Astrocyte (in vitro differentiated cells and primary cell): ENCODE data around the gene ATN1. TPM values are rescaled to one million over a fixed set of nuclear protein-coding genes. Genes with fewer than 3 reads are reported as not detected.

Experiments used
- DNase-seq: peaks from one replicate; pipeline ENCODE4 v3.0.0-alpha.2; 2010; ENCODE audit warnings: low read depth
- FAIRE-seq: peaks from 2 replicates; lab custom pipeline; 2011; peaks lifted over from hg19 to GRCh38; lab: Jason Lieb, UNC
- H2AFZ ChIP-seq: 2 replicates; pipeline ENCODE4 v1.6.0; 2012; ENCODE audit warnings: low read depth, low read length, inconsistent platforms
- H3K27ac ChIP-seq: 2 replicates; pipeline ENCODE4 v1.5.1; 2011; ENCODE audit warnings: low read depth, low read length, inconsistent platforms
- H3K27me3 ChIP-seq: 2 replicates; pipeline ENCODE4 v1.6.0; 2011; ENCODE audit warnings: low read length, inconsistent platforms; ENCODE audit not compliant: insufficient read depth
- H3K36me3 ChIP-seq: 2 replicates; pipeline ENCODE4 v1.5.1; 2011; ENCODE audit warnings: low read length, inconsistent platforms; ENCODE audit not compliant: insufficient read depth
- H3K4me1 ChIP-seq: 2 replicates; pipeline ENCODE4 v1.5.1; 2011; ENCODE audit warnings: low read length, inconsistent platforms; ENCODE audit not compliant: insufficient read depth
- H3K4me2 ChIP-seq: 2 replicates; pipeline ENCODE4 v1.6.0; 2012; ENCODE audit warnings: low read length, inconsistent platforms
- H3K4me3 ChIP-seq: 2 replicates; pipeline ENCODE4 v1.5.1; 2011; ENCODE audit warnings: low read depth, mild to moderate bottlenecking, low read length, inconsistent platforms; ENCODE audit not compliant: insufficient read depth
- H3K79me2 ChIP-seq: 2 replicates; pipeline ENCODE4 v1.6.0; 2012; ENCODE audit warnings: mild to moderate bottlenecking, low read length, inconsistent platforms; ENCODE audit not compliant: insufficient read depth
- H3K9ac ChIP-seq: 2 replicates; pipeline ENCODE4 v1.6.0; 2012; ENCODE audit warnings: mild to moderate bottlenecking, low read length, inconsistent platforms
- H3K9me3 ChIP-seq: 2 replicates; pipeline ENCODE4 v1.5.1; 2012; ENCODE audit warnings: low read depth, mild to moderate bottlenecking, low read length, inconsistent platforms; ENCODE audit not compliant: insufficient read depth
- H4K20me1 ChIP-seq: 2 replicates; pipeline ENCODE4 v1.6.0; 2012; ENCODE audit warnings: low read length, inconsistent platforms; ENCODE audit not compliant: insufficient read depth
- H3K27ac Mint-ChIP-seq: one replicate; pipeline ENCODE4 v1.8.0; 2021; ENCODE audit warnings: mild to moderate bottlenecking, mixed read lengths; ENCODE audit not compliant: unreplicated experiment
- H3K27me3 Mint-ChIP-seq: one replicate; pipeline ENCODE4 v1.8.0; 2021; ENCODE audit warnings: low read depth, mixed read lengths; ENCODE audit not compliant: unreplicated experiment
- H3K36me3 Mint-ChIP-seq: one replicate; pipeline ENCODE4 v1.8.0; 2021; ENCODE audit warnings: low read depth, mixed read lengths; ENCODE audit not compliant: unreplicated experiment
- H3K4me1 Mint-ChIP-seq: one replicate; pipeline ENCODE4 v1.8.0; 2021; ENCODE audit warnings: low read depth, mixed read lengths; ENCODE audit not compliant: unreplicated experiment
- H3K4me3 Mint-ChIP-seq: one replicate; pipeline ENCODE4 v1.8.0; 2021; ENCODE audit warnings: mild to moderate bottlenecking, moderate library complexity, mixed read lengths; ENCODE audit not compliant: unreplicated experiment
- H3K9me3 Mint-ChIP-seq: one replicate; pipeline ENCODE4 v1.8.0; 2021; ENCODE audit warnings: mild to moderate bottlenecking, mixed read lengths; ENCODE audit not compliant: unreplicated experiment
- EZH2 ChIP-seq: IDR thresholded peaks from 2 replicates; pipeline ENCODE4 v1.6.1; 2012; ENCODE audit warnings: mild to moderate bottlenecking, low read length, inconsistent platforms; ENCODE audit not compliant: insufficient read depth
- total RNA-seq: library from RNA; stranded (reverse); gene quantifications from 2 replicates; pipeline ENCODE4 v1.2.1, GENCODE V29; 2021
- TF ChIP-seq, protein P1 (sequence below): IDR thresholded peaks from 2 replicates; pipeline ENCODE4 v1.5.1; 2011; ENCODE audit warnings: low read depth, mild to moderate bottlenecking, inconsistent platforms, low read length, moderate library complexity; ENCODE audit not compliant: insufficient read depth

Gene ATN1
- total RNA-seq, 1 donor from 2014 or later: 97.8 TPM

DNA sequence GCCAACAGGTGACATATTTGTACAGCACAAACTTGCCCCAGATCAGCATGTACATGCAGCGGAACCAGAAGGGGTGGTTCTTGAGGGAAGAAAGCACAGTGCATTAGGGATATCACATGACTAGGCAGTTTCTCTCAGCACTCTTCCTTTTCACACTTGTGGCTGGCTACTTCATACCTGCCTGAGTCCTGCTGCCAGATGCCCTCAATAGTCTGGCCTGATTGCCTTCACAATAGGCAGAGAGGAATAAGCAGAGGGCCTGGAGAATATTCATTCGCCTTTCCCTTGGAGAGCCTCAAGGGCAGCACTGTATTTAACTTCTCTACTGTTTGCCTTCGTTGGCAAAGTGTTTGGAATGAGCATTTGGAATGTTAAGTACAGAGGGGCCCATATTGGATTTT lies 50.9 kb downstream of the ATN1 start:
- Histone ChIP-seq H2AFZ (no peak overlapping the region), H3K4me1 (no peaks in the 10 kb centered on the region), H4K20me1 (no peaks in the 10 kb centered on the region), H3K36me3 (peaks cover 57% of the 10 kb centered on the region), H3K9me3 (no peaks in the 10 kb centered on the region), H3K4me3 (no peak overlapping the region), H3K4me2 (no peak overlapping the region), H3K27ac (no peak overlapping the region), H3K9ac (no peak overlapping the region), H3K27me3 (no peaks in the 10 kb centered on the region), H3K79me2 (peaks cover 7% of the 10 kb centered on the region)
- FAIRE-seq (no peak), DNase-seq (no peak)
- Mint-ChIP-seq H3K4me1 (no peaks in the 10 kb centered on the region), H3K27me3 (no peaks in the 10 kb centered on the region), H3K27ac (peak overlapping the region; percentile 53), H3K9me3 (no peaks in the 10 kb centered on the region), H3K36me3 (peaks cover 17% of the 10 kb centered on the region), H3K4me3 (no peak overlapping the region)
- TF ChIP-seq, protein P1, sequence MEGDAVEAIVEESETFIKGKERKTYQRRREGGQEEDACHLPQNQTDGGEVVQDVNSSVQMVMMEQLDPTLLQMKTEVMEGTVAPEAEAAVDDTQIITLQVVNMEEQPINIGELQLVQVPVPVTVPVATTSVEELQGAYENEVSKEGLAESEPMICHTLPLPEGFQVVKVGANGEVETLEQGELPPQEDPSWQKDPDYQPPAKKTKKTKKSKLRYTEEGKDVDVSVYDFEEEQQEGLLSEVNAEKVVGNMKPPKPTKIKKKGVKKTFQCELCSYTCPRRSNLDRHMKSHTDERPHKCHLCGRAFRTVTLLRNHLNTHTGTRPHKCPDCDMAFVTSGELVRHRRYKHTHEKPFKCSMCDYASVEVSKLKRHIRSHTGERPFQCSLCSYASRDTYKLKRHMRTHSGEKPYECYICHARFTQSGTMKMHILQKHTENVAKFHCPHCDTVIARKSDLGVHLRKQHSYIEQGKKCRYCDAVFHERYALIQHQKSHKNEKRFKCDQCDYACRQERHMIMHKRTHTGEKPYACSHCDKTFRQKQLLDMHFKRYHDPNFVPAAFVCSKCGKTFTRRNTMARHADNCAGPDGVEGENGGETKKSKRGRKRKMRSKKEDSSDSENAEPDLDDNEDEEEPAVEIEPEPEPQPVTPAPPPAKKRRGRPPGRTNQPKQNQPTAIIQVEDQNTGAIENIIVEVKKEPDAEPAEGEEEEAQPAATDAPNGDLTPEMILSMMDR: no peak
- no peak for TF ChIP-seq EZH2

DNA sequence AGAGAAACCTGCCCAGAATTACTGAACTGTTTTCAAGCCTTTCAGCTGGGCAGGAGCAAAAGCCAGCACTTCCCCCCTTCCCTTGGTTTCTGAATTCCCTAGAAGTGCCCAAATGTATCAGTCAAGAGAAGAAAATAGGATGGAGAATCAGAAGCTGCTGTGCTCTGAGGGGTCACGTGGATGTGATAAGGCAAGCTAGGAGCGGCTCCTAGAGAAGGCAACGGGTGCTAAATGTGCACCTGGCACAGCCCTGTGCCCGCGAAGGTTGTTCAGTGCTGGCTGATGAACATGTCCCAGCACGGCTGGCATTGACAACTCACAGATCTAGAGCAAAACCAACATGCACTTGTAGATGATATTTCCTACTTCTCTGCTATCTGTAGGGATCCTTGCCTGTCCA lies 51.3 kb downstream of the ATN1 start:
- Histone ChIP-seq H3K27me3 (no peaks in the 10 kb centered on the region), H4K20me1 (no peaks in the 10 kb centered on the region), H3K27ac (no peak overlapping the region), H3K36me3 (peaks cover 54% of the 10 kb centered on the region), H3K9me3 (no peaks in the 10 kb centered on the region), H3K79me2 (peaks cover 4% of the 10 kb centered on the region), H3K4me3 (no peak overlapping the region), H3K9ac (no peak overlapping the region), H3K4me1 (no peaks in the 10 kb centered on the region), H3K4me2 (no peak overlapping the region), H2AFZ (no peak overlapping the region)
- Mint-ChIP-seq H3K4me1 (no peaks in the 10 kb centered on the region), H3K9me3 (no peaks in the 10 kb centered on the region), H3K36me3 (peaks cover 17% of the 10 kb centered on the region), H3K27me3 (no peaks in the 10 kb centered on the region), H3K27ac (no peak overlapping the region), H3K4me3 (no peak overlapping the region)
- TF ChIP-seq EZH2: no peak
- TF ChIP-seq, protein P1: no peak
- FAIRE-seq (no peak), DNase-seq (no peak)

DNA sequence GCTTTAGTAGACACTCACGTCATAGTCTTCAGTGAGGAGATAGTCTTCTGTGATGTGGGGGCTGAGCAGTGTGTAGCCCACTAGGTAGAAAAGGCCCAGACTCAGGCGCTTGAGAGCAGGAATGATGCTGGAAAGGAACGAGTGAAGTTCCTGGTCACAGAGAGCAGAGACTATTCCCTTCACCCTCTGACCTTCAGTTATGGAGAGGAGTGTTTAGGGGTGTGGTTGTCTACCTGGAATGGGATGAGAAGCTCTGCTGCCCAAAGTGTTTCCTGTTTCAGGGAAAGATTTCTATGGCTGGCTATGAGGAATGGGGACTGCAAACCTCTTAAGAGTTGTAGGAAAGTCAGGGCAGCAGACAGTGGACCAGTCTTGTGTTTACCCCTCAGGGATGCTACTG lies 51.7 kb downstream of the ATN1 start:
- H3K4me3 Mint-ChIP-seq: no peak overlapping the region
- FAIRE-seq (no peak), DNase-seq (no peak)
- Histone ChIP-seq H3K4me1 (no peaks in the 10 kb centered on the region), H3K27me3 (no peaks in the 10 kb centered on the region), H3K9ac (no peak overlapping the region), H3K27ac (no peak overlapping the region), H3K36me3 (peaks cover 50% of the 10 kb centered on the region), H4K20me1 (no peaks in the 10 kb centered on the region), H3K4me3 (no peak overlapping the region), H3K79me2 (no peaks in the 10 kb centered on the region), H3K9me3 (no peaks in the 10 kb centered on the region), H3K4me2 (no peak overlapping the region), H2AFZ (no peak overlapping the region)
- no peak for TF ChIP-seq EZH2
- TF ChIP-seq, protein P1: no peak
- H3K9me3 Mint-ChIP-seq: no peaks in the 10 kb centered on the region
- no peak overlapping the region for H3K27ac Mint-ChIP-seq
- H3K4me1 Mint-ChIP-seq: no peaks in the 10 kb centered on the region
- no peaks in the 10 kb centered on the region for H3K27me3 Mint-ChIP-seq
- H3K36me3 Mint-ChIP-seq: peaks cover 17% of the 10 kb centered on the region
